Body of pancreas (tissue), 4 donors: ENCODE data around the gene FGF3. TPM values are rescaled to one million over a fixed set of nuclear protein-coding genes. Genes with fewer than 3 reads are reported as not detected.

Experiments
- ATAC-seq: fragments of 150-250 bp; one replicate; pipeline ENCODE4 v1.9.1; 2016
- DNase-seq, 4 donors: peaks; one replicate each; pipeline ENCODE4 v3.0.0-alpha.2; 2019
- H3K27ac ChIP-seq, 4 donors: fragments of 200-600 bp; sonication (generic); 1 replicate in 3 of 4; 2 replicates in 1 of 4; pipeline versions ENCODE4 v1.5.1 to v1.6.1; 2016 to 2019; ENCODE audit warnings: mild to moderate bottlenecking in 1 of 4, mixed read lengths in 1 of 4, moderate library complexity in 1 of 4
- H3K27me3 ChIP-seq, 2 donors: fragments of 200-600 bp; sonication (generic); one replicate each; pipeline ENCODE4 v1.6.0; 2016; ENCODE audit warnings: mild to moderate bottlenecking in 1 of 2
- H3K36me3 ChIP-seq, 2 donors: fragments of 200-600 bp; sonication (generic); replicated peaks in 1 of 2; 2 replicates each; pipeline ENCODE4 v1.5.1; 2016; ENCODE audit warnings: low read depth in 2 of 2; ENCODE audit not compliant: insufficient read depth in 1 of 2
- H3K4me1 ChIP-seq: fragments of 200-600 bp; sonication (generic); one replicate; pipeline ENCODE4 v1.6.0; 2016
- H3K4me3 ChIP-seq, 2 donors: fragments of 200-600 bp; sonication (generic); 1 replicate in 1 of 2; 2 replicates in 1 of 2; pipeline ENCODE4 v1.5.1; 2016 to 2019
- H3K9me3 ChIP-seq, 3 donors: fragments of 200-600 bp; sonication (generic); 1 replicate in 2 of 3; 2 replicates in 1 of 3; pipeline ENCODE4 v1.5.1; 2016
- CTCF ChIP-seq, 7 experiments: fragments of 450-650 bp in 4 of 7; fragments of 200-600 bp in 3 of 7; sonication (generic) in 3 of 7; IDR thresholded peaks; one replicate each; pipeline ENCODE4 v1.5.1; 2016 to 2019; ENCODE audit warnings: antibody characterized with exemption in 7 of 7
- POLR2A ChIP-seq, 3 donors: fragments of 450-650 bp; IDR thresholded peaks; one replicate each; pipeline ENCODE4 v1.6.1; 2016; ENCODE audit warnings: antibody characterized with exemption in 3 of 3, mild to moderate bottlenecking in 2 of 3
- WGBS, 2 donors: methylation state at CpG; one replicate each; pipeline ENCODE4 v1.1.5; 2017; 5-methylcytosine and 5-hydroxymethylcytosine counted together
- intact Hi-C: fragments of 100-400 bp; cut with DNase I; formaldehyde crosslinking; loops from one replicate; pipeline ENCODE4 v1.15.1; 2023
- total RNA-seq, 2 donors: library from RNA; depleted of rRNA; stranded (reverse); fragments of >200 nt; gene quantifications; one replicate each; pipeline ENCODE4 v1.1.0, GENCODE V29; 2016

The FGF3 gene
- total RNA-seq, 2 donors from 2014 or later: not detected

- H3K27ac ChIP-seq: no peak overlapping the region
- no peak for DNase-seq
- intact Hi-C loops: no loop called here
- ATAC-seq: no peak
- no peaks in the 10 kb centered on the region for H3K27me3 ChIP-seq
- no peaks in the 10 kb centered on the region for H3K4me1 ChIP-seq
- TF ChIP-seq CTCF (IDR thresholded peaks at IDR 0.05): no peak
- no peak for TF ChIP-seq POLR2A (IDR thresholded peaks at IDR 0.05)
- H3K36me3 ChIP-seq: no peaks in the 10 kb centered on the region
- peaks cover 0 to 4% (median 0%) of the 10 kb centered on the region in 3 donors for H3K9me3 ChIP-seq
- no peak overlapping the region for H3K4me3 ChIP-seq
Observed at GRCh38 chr11:69848201-69848600, 29.0 kb upstream of the FGF3 start.

GRCh38 chr11:69844396-69844795 lies 25.2 kb upstream of the FGF3 start:
- ATAC-seq: no peak
- intact Hi-C loops: no loop called here
- WGBS, 2 donors: 81 to 89% methylated on average over 6 of the region's 6 CpGs
- Histone ChIP-seq H3K27ac (no peak overlapping the region), H3K9me3 (no peaks in the 10 kb centered on the region), H3K36me3 (no peaks in the 10 kb centered on the region), H3K4me3 (no peak overlapping the region), H3K27me3 (no peaks in the 10 kb centered on the region), H3K4me1 (no peaks in the 10 kb centered on the region)
- DNase-seq: no peak
- TF ChIP-seq POLR2A (IDR thresholded peaks at IDR 0.05) (no peak), CTCF (IDR thresholded peaks at IDR 0.05) (no peak)

- DNase-seq: no peak
- no peaks in the 10 kb centered on the region for H3K27me3 ChIP-seq
- 38 to 77% methylated on average over 1 of the region's 1 CpG for WGBS, 2 donors
- H3K9me3 ChIP-seq: no peaks in the 10 kb centered on the region
- no peak for TF ChIP-seq CTCF (IDR thresholded peaks at IDR 0.05)
- TF ChIP-seq POLR2A (IDR thresholded peaks at IDR 0.05): no peak
- ATAC-seq: no peak
- no peaks in the 10 kb centered on the region for H3K36me3 ChIP-seq
- no peak overlapping the region for H3K4me3 ChIP-seq
- H3K4me1 ChIP-seq: no peaks in the 10 kb centered on the region
- no peak overlapping the region for H3K27ac ChIP-seq
- intact Hi-C loops: no loop called here
Observed at GRCh38 chr11:69843529-69843921, 24.3 kb upstream of the FGF3 start.

GRCh38 chr11:69842746-69843528 lies 23.7 kb upstream of the FGF3 start:
- Histone ChIP-seq H3K27ac (no peak overlapping the region), H3K36me3 (no peaks in the 10 kb centered on the region), H3K27me3 (no peaks in the 10 kb centered on the region), H3K4me1 (no peaks in the 10 kb centered on the region), H3K9me3 (no peaks in the 10 kb centered on the region), H3K4me3 (no peak overlapping the region)
- DNase-seq: no peak
- no peak for ATAC-seq
- WGBS, 2 donors: 43 to 58% methylated on average over 5 to 7 of the region's 7 CpGs
- TF ChIP-seq CTCF (IDR thresholded peaks at IDR 0.05) (no peak), POLR2A (IDR thresholded peaks at IDR 0.05) (no peak)
- intact Hi-C loops: no loop called here
